ENCODE measurements around the gene BABAM2.

GRCh38 chr2:27931361-27931950, 40.9 kb downstream of the BABAM2 start:
- TF ChIP-seq ZNF248 (tag by site-specific recombination; IDR thresholded peaks at IDR 0.05) (no peak), ZNF792 (tag by site-specific recombination; IDR thresholded peaks at IDR 0.05) (no peak), CTCF (tag by site-specific recombination; IDR thresholded peaks at IDR 0.05) (no peak), YY1 (tag by site-specific recombination; IDR thresholded peaks at IDR 0.05) (no peak), ZBTB8A (tag by site-specific recombination; IDR thresholded peaks at IDR 0.05) (no peak), TCF7L2 (IDR thresholded peaks at IDR 0.05; ENCODE audit: borderline replicate concordance, low read depth, low read length) (no peak), MEIS1 (CRISPR knock-in tag; IDR thresholded peaks at IDR 0.05; ENCODE audit: borderline replicate concordance) (no peak), ZNF501 (tag by site-specific recombination; IDR thresholded peaks at IDR 0.05) (no peak), REST (tag by site-specific recombination; IDR thresholded peaks at IDR 0.05) (no peak), ZNF473 (tag by site-specific recombination; IDR thresholded peaks at IDR 0.05) (no peak), ZBTB7A (tag by site-specific recombination; IDR thresholded peaks at IDR 0.05; ENCODE audit: low read depth) (no peak)
- TF ChIP-seq, protein P1, sequence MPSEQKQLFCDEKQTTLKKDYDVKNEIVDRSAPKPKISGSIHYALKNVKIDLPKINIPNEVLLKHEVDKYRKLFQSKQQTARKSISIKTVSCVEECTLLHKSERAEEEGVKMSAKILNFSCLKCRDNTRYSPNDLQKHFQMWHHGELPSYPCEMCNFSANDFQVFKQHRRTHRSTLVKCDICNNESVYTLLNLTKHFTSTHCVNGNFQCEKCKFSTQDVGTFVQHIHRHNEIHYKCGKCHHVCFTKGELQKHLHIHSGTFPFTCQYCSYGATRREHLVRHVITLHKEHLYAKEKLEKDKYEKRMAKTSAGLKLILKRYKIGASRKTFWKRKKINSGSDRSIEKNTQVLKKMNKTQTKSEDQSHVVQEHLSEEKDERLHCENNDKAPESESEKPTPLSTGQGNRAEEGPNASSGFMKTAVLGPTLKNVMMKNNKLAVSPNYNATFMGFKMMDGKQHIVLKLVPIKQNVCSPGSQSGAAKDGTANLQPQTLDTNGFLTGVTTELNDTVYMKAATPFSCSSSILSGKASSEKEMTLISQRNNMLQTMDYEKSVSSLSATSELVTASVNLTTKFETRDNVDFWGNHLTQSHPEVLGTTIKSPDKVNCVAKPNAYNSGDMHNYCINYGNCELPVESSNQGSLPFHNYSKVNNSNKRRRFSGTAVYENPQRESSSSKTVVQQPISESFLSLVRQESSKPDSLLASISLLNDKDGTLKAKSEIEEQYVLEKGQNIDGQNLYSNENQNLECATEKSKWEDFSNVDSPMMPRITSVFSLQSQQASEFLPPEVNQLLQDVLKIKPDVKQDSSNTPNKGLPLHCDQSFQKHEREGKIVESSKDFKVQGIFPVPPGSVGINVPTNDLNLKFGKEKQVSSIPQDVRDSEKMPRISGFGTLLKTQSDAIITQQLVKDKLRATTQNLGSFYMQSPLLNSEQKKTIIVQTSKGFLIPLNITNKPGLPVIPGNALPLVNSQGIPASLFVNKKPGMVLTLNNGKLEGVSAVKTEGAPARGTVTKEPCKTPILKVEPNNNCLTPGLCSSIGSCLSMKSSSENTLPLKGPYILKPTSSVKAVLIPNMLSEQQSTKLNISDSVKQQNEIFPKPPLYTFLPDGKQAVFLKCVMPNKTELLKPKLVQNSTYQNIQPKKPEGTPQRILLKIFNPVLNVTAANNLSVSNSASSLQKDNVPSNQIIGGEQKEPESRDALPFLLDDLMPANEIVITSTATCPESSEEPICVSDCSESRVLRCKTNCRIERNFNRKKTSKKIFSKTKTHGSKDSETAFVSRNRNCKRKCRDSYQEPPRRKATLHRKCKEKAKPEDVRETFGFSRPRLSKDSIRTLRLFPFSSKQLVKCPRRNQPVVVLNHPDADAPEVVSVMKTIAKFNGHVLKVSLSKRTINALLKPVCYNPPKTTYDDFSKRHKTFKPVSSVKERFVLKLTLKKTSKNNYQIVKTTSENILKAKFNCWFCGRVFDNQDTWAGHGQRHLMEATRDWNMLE (tag by site-specific recombination; conservative IDR thresholded peaks at IDR 0.05; ENCODE audit: low read depth), result no peak
- TF ChIP-seq, protein P2, sequence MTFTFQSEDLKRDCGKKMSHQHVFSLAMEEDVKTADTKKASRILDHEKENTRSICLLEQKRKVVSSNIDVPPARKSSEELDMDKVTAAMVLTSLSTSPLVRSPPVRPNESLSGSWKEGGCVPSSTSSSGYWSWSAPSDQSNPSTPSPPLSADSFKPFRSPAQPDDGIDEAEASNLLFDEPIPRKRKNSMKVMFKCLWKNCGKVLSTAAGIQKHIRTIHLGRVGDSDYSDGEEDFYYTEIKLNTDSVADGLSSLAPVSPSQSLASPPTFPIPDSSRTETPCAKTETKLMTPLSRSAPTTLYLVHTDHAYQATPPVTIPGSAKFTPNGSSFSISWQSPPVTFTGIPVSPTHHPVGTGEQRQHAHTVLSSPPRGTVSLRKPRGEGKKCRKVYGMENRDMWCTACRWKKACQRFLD (tag by site-specific recombination; IDR thresholded peaks at IDR 0.05), result no peak
